GM23248 (cell line): ENCODE data around the gene GALNT5.

Experiments used
- EZH2 ChIP-seq: fragments of 200-600 bp; sonication (generic); IDR thresholded peaks from 2 replicates; pipeline ENCODE4 v1.6.1; 2018; ENCODE audit warnings: antibody characterized with exemption, mild to moderate bottlenecking; ENCODE audit not compliant: insufficient read depth, poor library complexity, severe bottlenecking
- EZH2phosphoT487 ChIP-seq: fragments of 200-600 bp; sonication (generic); IDR thresholded peaks from 2 replicates; pipeline ENCODE4 v1.6.1; 2018; ENCODE audit warnings: antibody characterized with exemption, moderate library complexity, mild to moderate bottlenecking, low read depth; ENCODE audit not compliant: insufficient read depth

DNA sequence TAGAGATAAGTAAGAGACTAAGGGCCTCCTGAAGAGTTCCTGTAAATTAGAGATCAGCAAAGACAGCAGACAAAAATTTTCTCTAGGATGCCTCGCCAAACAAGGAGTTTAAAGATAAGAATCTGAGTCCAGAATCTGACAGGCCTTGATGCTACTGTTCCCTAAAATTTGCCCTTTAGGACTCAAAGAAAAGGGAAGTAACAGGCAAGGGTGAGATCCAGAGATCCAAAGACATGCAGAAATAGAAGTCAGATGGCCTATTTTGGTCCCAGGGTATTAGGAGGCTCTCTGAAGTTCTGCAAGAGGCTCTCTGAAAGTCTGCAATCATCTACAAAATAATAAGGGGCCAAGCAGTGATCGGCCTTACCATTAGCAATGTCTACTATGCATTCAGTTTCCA is 33.0 kb downstream of the GALNT5 start:
- TF ChIP-seq EZH2 (no peak), EZH2phosphoT487 (no peak)
